Panc1 (cell line): Measurements from ENCODE around the gene ERN1.

ENCODE experiments used
- TCF7L2 ChIP-seq: IDR thresholded peaks from 2 replicates; pipeline ENCODE4 v1.6.1; 2011; ENCODE audit warnings: mild to moderate bottlenecking, low read depth, low read length, inconsistent platforms
- TF ChIP-seq, protein P1 (sequence below): fragments of 450-650 bp; IDR thresholded peaks from 2 replicates; pipeline ENCODE4 v1.5.1; 2017; ENCODE audit warnings: mild to moderate bottlenecking

DNA sequence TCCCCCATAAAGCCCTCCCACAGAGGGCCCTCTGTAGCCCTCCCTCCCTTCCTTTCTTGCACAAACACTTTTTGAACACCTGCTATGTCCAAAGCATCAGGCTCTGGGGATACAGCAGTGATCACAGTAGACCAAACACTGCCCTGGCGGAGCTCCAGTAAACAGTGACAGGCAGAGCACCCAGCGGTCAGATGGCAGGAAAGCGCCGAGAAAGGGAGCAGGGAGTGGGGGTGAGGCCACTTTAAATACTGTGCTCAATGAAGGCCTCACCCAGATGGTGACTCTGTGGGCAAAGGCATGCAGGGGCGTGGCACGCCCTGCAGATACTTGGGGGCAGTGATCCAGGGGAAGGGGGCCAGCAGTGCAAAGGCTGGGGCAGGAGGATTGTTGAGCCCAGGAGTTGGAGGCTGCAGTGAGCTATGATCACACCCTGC lies 124.2 kb downstream of the ERN1 start:
- TF ChIP-seq TCF7L2, result no peak
- TF ChIP-seq, protein P1, sequence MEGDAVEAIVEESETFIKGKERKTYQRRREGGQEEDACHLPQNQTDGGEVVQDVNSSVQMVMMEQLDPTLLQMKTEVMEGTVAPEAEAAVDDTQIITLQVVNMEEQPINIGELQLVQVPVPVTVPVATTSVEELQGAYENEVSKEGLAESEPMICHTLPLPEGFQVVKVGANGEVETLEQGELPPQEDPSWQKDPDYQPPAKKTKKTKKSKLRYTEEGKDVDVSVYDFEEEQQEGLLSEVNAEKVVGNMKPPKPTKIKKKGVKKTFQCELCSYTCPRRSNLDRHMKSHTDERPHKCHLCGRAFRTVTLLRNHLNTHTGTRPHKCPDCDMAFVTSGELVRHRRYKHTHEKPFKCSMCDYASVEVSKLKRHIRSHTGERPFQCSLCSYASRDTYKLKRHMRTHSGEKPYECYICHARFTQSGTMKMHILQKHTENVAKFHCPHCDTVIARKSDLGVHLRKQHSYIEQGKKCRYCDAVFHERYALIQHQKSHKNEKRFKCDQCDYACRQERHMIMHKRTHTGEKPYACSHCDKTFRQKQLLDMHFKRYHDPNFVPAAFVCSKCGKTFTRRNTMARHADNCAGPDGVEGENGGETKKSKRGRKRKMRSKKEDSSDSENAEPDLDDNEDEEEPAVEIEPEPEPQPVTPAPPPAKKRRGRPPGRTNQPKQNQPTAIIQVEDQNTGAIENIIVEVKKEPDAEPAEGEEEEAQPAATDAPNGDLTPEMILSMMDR, result no peak
